ENCODE data around the gene KTN1.

GRCh38 chr14:55717621-55718020 lies 137.6 kb downstream of the KTN1 start:
- TF ChIP-seq CTCF (IDR thresholded peaks at IDR 0.05; ENCODE audit: poor library complexity) = no peak
- no peak for TF ChIP-seq EZH2 (IDR thresholded peaks at IDR 0.05; ENCODE audit: borderline replicate concordance)

Data from hepatocyte (in vitro differentiated cells).